Endothelial cell of umbilical vein (primary cell): Measurements from ENCODE around the gene MMD. TPM values are rescaled to one million over a fixed set of nuclear protein-coding genes. Genes with fewer than 3 reads are reported as not detected.

Experiments
- BruUV-seq: library from RNA; stranded (reverse); fragments of 400-500 nt; replicated peaks from 2 replicates; lab custom pipeline; 2021; lab: Mats Ljungman, UMichigan
- CTCF ChIA-PET: fragments of 300-600, 350-600 bp; sonication (Branson Sonifier 250); formaldehyde crosslinking; loops from one replicate; lab custom pipeline; 2021; ENCODE audit warnings: antibody characterized with exemption, inconsistent platforms; lab: Charles Lee
- POLR2A ChIA-PET: fragments of 300-600, 350-600 bp; sonication (Branson Sonifier 250); formaldehyde crosslinking; loops from one replicate; lab custom pipeline; 2021; ENCODE audit warnings: antibody characterized with exemption, inconsistent platforms; lab: Charles Lee
- DNase-seq: peaks from one replicate; pipeline ENCODE4 v3.0.0-alpha.2; 2011; ENCODE audit warnings: low read depth, low spot score
- FAIRE-seq: peaks from 2 replicates; lab custom pipeline; 2011; peaks lifted over from hg19 to GRCh38; lab: Jason Lieb, UNC
- H2AFZ ChIP-seq: 2 replicates; pipeline ENCODE4 v1.6.0; 2012; ENCODE audit warnings: low read depth, low read length, control low read depth, inconsistent platforms
- H3K27ac ChIP-seq: 2 replicates; pipeline ENCODE4 v1.5.1; 2011; ENCODE audit warnings: low read depth, mild to moderate bottlenecking, control low read depth, low read length, moderate library complexity; ENCODE audit not compliant: insufficient read depth
- H3K27me3 ChIP-seq, 2 experiments: 2 replicates each; pipeline versions ENCODE4 v1.6.0 to v1.6.1; 2011; ENCODE audit warnings: low read length in 2 of 2, mixed read lengths in 1 of 2; ENCODE audit not compliant: control insufficient read depth in 2 of 2, insufficient read depth in 2 of 2
- H3K36me3 ChIP-seq, 2 experiments: 2 replicates in 1 of 2; 3 replicates in 1 of 2; pipeline ENCODE4 v1.5.1; 2011; ENCODE audit warnings: low read length in 2 of 2, mild to moderate bottlenecking in 1 of 2, moderate library complexity in 1 of 2; ENCODE audit not compliant: control insufficient read depth in 2 of 2, insufficient read depth in 2 of 2; ENCODE audit errors: extremely low read depth in 1 of 2
- H3K4me1 ChIP-seq: 3 replicates; pipeline ENCODE4 v1.5.1; 2011; ENCODE audit warnings: mild to moderate bottlenecking, low read length; ENCODE audit not compliant: control insufficient read depth, insufficient read depth; ENCODE audit errors: extremely low read depth
- H3K4me2 ChIP-seq: 2 replicates; pipeline ENCODE4 v1.6.1; 2011; ENCODE audit warnings: low read length, control low read depth, mixed read lengths; ENCODE audit not compliant: insufficient read depth
- H3K4me3 ChIP-seq, 3 experiments: fragments of 200-600 bp in 1 of 3; sonication (generic), shearing (Covaris generic) in 1 of 3; replicated peaks in 1 of 3; 2 replicates each; pipeline ENCODE4 v1.5.1; 2011 to 2016; ENCODE audit warnings: control low read depth in 3 of 3, low read length in 3 of 3, mild to moderate bottlenecking in 2 of 3, inconsistent platforms in 1 of 3, low read depth in 1 of 3, moderate library complexity in 1 of 3; ENCODE audit not compliant: insufficient read depth in 1 of 3
- H3K79me2 ChIP-seq: 2 replicates; pipeline ENCODE4 v1.6.0; 2012; ENCODE audit warnings: low read length, inconsistent platforms; ENCODE audit not compliant: control insufficient read depth, insufficient read depth
- H3K9ac ChIP-seq: replicated peaks from 2 replicates; pipeline ENCODE3; 2011; ENCODE audit warnings: low read length, control low read depth; ENCODE audit not compliant: insufficient read depth; ENCODE audit errors: extremely low read depth
- H3K9me1 ChIP-seq: replicated peaks from 3 replicates; pipeline ENCODE4 v1.6.0; 2011; ENCODE audit warnings: mild to moderate bottlenecking, low read length; ENCODE audit not compliant: control insufficient read depth, insufficient read depth; ENCODE audit errors: extremely low read depth
- H3K9me3 ChIP-seq: replicated peaks from 2 replicates; pipeline ENCODE4 v1.5.1; 2012; ENCODE audit warnings: low read length, inconsistent platforms; ENCODE audit not compliant: control insufficient read depth, insufficient read depth
- H4K20me1 ChIP-seq: replicated peaks from 2 replicates; pipeline ENCODE3; 2011; ENCODE audit warnings: mild to moderate bottlenecking, low read length; ENCODE audit not compliant: control insufficient read depth, insufficient read depth; ENCODE audit errors: extremely low read depth
- FOS ChIP-seq: IDR thresholded peaks from 2 replicates; pipeline ENCODE4 v1.6.1; 2011; ENCODE audit warnings: mild to moderate bottlenecking, low read length, moderate library complexity, borderline replicate concordance; ENCODE audit not compliant: insufficient read depth
- JUN ChIP-seq: IDR thresholded peaks from 2 replicates; pipeline ENCODE4 v1.6.1; 2011; ENCODE audit warnings: borderline replicate concordance, low read depth; ENCODE audit not compliant: insufficient read length, insufficient read depth
- MYC ChIP-seq: IDR thresholded peaks from one replicate; pipeline ENCODE4 v1.6.1; 2011; ENCODE audit warnings: mild to moderate bottlenecking, low read depth, low read length
- POLR2A ChIP-seq: IDR thresholded peaks from 2 replicates; pipeline ENCODE4 v1.6.1; 2012; ENCODE audit warnings: low read depth, mild to moderate bottlenecking, control low read depth, low read length
- dilution Hi-C: fragments of 300-500 bp; cut with MboI; formaldehyde crosslinking; loops from one replicate; pipeline ENCODE4 v1.15.0; 2019; ENCODE audit warnings: low sequenced_read_pairs; ENCODE audit not compliant: extremely low pct_ligation_motif_present
- intact Hi-C: fragments of 100-400 bp; cut with micrococcal nuclease; formaldehyde crosslinking; loops from one replicate; pipeline ENCODE4 v1.10.0; 2022
- polyA plus RNA-seq, 4 experiments: library from polyadenylated mRNA; depleted of rRNA in 3 of 4; stranded (reverse) in 3 of 4; unstranded in 1 of 4; fragments of >200 nt; gene quantifications; 2 replicates each; pipeline versions ENCODE4 v1.2.1 to v1.2.3, GENCODE V29; 2011 to 2012; ENCODE audit warnings: missing spikeins in 1 of 4
- total RNA-seq: library from RNA; stranded (reverse); gene quantifications from 2 replicates; pipeline ENCODE4 v1.2.3, GENCODE V29; 2021
- TF ChIP-seq, protein P1 (sequence below), 2 donors: IDR thresholded peaks; 1 replicate in 1 of 2; 2 replicates in 1 of 2; pipeline ENCODE4 v1.5.1; 2011; ENCODE audit warnings: low read length in 2 of 2, mild to moderate bottlenecking in 2 of 2, moderate library complexity in 2 of 2, control low read depth in 1 of 2, inconsistent platforms in 1 of 2, low read depth in 1 of 2; ENCODE audit not compliant: insufficient read depth in 1 of 2; ENCODE audit errors: extremely low read depth in 1 of 2

MMD gene
- total and polyA plus RNA-seq, 2 donors (not counting 3 experiments of a cell fraction or from before 2014, with no cell fraction given), result 5.6 to 9.3 TPM

DNA sequence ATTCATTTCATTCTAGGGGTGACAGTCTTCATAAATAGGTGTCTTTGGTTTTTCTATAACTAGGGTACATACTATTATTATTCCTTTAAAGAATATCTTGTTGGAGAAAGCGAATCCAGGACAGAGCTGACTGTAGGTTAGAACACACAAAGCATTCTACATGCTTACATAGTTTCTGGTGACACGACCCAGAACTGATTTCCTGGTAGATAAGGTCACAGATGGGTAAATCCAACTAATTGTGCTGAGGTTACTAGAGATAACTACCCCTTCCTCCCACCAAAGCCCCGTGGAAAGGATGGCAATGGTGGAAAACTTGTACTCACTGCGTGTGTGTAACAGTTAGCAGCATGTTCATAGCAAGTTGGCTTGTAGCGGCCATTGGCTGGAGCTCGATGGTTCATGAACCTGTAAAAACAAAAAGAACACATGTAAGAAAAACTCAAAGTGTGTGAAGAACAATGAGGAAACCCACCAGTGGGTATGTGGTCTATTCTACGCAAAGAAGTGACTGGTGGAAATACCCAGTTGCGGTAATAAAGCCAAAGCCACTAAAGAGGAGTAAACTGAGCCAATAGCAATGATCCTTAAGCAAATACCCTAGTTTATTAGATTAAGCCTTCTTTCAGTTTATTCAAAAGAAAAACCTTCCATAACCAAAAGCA, 7.7 kb downstream of the MMD start:
- dilution Hi-C loops (no loop called here), intact Hi-C loops (no loop called here)
- Histone ChIP-seq H3K36me3 (peaks cover 0 to 2% of the 10 kb centered on the region in 2 experiments), H3K27ac (no peak overlapping the region), H4K20me1 (no peaks in the 10 kb centered on the region), H2AFZ (no peak overlapping the region), H3K4me2 (no peak overlapping the region), H3K4me3 (no peak overlapping the region), H3K9ac (no peak overlapping the region), H3K79me2 (no peaks in the 10 kb centered on the region), H3K9me1 (no peaks in the 10 kb centered on the region), H3K9me3 (no peaks in the 10 kb centered on the region), H3K4me1 (no peaks in the 10 kb centered on the region), H3K27me3 (no peaks in the 10 kb centered on the region)
- no TSS peak for BruUV-seq
- ChIA-PET POLR2A (no interaction called here), CTCF (no interaction called here)
- FAIRE-seq (no peak), DNase-seq (no peak)
- TF ChIP-seq MYC (no peak), POLR2A (no peak), FOS (no peak)
- TF ChIP-seq, protein P1, sequence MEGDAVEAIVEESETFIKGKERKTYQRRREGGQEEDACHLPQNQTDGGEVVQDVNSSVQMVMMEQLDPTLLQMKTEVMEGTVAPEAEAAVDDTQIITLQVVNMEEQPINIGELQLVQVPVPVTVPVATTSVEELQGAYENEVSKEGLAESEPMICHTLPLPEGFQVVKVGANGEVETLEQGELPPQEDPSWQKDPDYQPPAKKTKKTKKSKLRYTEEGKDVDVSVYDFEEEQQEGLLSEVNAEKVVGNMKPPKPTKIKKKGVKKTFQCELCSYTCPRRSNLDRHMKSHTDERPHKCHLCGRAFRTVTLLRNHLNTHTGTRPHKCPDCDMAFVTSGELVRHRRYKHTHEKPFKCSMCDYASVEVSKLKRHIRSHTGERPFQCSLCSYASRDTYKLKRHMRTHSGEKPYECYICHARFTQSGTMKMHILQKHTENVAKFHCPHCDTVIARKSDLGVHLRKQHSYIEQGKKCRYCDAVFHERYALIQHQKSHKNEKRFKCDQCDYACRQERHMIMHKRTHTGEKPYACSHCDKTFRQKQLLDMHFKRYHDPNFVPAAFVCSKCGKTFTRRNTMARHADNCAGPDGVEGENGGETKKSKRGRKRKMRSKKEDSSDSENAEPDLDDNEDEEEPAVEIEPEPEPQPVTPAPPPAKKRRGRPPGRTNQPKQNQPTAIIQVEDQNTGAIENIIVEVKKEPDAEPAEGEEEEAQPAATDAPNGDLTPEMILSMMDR (IDR thresholded peaks at IDR 0.05; ENCODE audit: extremely low read depth in 1 of 2, insufficient read depth in 1 of 2, low read depth in 1 of 2, low read length in 2 of 2), result no peak

DNA sequence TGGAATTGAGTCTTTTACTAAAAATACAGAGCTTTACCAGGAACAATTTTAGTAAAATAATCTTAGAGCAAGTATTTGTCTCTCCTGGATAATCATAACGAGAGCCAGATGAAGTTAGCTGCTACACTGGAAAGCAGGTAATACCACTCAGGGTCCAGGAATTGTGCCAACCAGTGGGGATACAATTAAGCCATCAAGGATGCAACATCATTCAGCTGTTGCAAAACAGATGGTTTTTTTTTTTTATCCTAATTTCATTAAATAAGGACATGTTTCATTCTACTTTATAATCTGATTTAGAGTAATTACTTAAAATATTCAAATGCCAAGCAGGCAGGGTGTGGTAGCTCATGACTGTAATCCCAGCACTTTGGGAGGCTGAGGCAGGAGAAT, 10.2 kb downstream of the MMD start:
- dilution Hi-C loops, result no loop called here
- no peaks in the 10 kb centered on the region for H3K9me3 ChIP-seq
- H4K20me1 ChIP-seq, result no peaks in the 10 kb centered on the region
- TF ChIP-seq JUN, result no peak
- no peaks in the 10 kb centered on the region for H3K4me1 ChIP-seq
- BruUV-seq, result no TSS peak
- H3K79me2 ChIP-seq, result no peaks in the 10 kb centered on the region
- H3K4me3 ChIP-seq, result no peak overlapping the region
- H3K4me2 ChIP-seq, result no peak overlapping the region
- H3K9ac ChIP-seq, result no peak overlapping the region
- H3K27me3 ChIP-seq, result no peaks in the 10 kb centered on the region
- no peaks in the 10 kb centered on the region for H3K9me1 ChIP-seq
- intact Hi-C loops, result no loop called here
- H2AFZ ChIP-seq, result no peak overlapping the region
- DNase-seq, result no peak
- no peak overlapping the region for H3K27ac ChIP-seq
- FAIRE-seq, result no peak
- ChIA-PET CTCF (interaction anchor here (0.8 to 1.1 kb wide), 2 partner anchors 11 to 57 kb away, joined by 3 read pairs; no protein-coding TSS in a partner anchor), POLR2A (no interaction called here)
- H3K36me3 ChIP-seq, result peaks cover 0 to 2% of the 10 kb centered on the region in 2 experiments
